SK-N-SH (cell line): ENCODE measurements around the gene CTTN.

ENCODE experiments used
- FOXM1 ChIP-seq: IDR thresholded peaks from 2 replicates; pipeline ENCODE4 v1.4.0; 2012; ENCODE audit warnings: low read depth, mild to moderate bottlenecking
- NFIC ChIP-seq: IDR thresholded peaks from 2 replicates; pipeline ENCODE4 v1.4.0; 2012; ENCODE audit warnings: borderline replicate concordance
- TF ChIP-seq, protein P1 (sequence below): IDR thresholded peaks from 2 replicates; pipeline ENCODE4 v1.4.0; 2012; ENCODE audit warnings: low read depth
- TF ChIP-seq, protein P2 (sequence below): IDR thresholded peaks from 2 replicates; pipeline ENCODE4 v1.4.0; 2012; ENCODE audit warnings: low read depth, borderline replicate concordance

DNA sequence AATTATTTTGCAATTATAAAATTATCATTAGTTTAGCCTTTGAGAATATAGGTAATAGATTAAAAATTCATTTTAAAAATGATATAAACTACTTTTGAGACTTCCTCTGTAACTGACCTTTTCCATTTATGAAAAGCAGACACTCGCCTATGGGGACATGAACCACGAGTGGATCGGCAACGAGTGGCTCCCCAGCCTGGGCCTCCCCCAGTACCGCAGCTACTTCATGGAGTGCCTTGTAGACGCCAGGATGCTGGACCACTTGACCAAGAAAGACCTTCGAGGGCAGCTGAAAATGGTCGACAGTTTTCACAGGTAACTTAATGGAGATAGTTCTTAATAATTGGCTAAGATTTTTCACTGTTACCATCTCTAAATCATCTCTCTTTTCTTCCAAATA is 26.3 kb upstream of the CTTN start:
- TF ChIP-seq NFIC (no peak), FOXM1 (no peak)
- TF ChIP-seq, protein P1, sequence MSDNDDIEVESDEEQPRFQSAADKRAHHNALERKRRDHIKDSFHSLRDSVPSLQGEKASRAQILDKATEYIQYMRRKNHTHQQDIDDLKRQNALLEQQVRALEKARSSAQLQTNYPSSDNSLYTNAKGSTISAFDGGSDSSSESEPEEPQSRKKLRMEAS, result no peak
- TF ChIP-seq, protein P2, sequence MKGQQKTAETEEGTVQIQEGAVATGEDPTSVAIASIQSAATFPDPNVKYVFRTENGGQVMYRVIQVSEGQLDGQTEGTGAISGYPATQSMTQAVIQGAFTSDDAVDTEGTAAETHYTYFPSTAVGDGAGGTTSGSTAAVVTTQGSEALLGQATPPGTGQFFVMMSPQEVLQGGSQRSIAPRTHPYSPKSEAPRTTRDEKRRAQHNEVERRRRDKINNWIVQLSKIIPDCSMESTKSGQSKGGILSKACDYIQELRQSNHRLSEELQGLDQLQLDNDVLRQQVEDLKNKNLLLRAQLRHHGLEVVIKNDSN, result no peak
